GM18508 (cell line): ENCODE results near the gene PIK3C2B.
"Not testable (repeated sequence)": the region's sequence is repeated elsewhere in the genome, so short reads cannot be mapped to it uniquely, and the experiment has no call there.

ENCODE experiments used
- ATAC-seq: cut with Tn5 transposase; IDR thresholded peaks from one replicate; pipeline ENCODE4 v1.9.1; 2021; ENCODE audit warnings: moderate number of reproducible peaks; ENCODE audit not compliant: insufficient read depth, unreplicated experiment

PIK3C2B gene, protein sequence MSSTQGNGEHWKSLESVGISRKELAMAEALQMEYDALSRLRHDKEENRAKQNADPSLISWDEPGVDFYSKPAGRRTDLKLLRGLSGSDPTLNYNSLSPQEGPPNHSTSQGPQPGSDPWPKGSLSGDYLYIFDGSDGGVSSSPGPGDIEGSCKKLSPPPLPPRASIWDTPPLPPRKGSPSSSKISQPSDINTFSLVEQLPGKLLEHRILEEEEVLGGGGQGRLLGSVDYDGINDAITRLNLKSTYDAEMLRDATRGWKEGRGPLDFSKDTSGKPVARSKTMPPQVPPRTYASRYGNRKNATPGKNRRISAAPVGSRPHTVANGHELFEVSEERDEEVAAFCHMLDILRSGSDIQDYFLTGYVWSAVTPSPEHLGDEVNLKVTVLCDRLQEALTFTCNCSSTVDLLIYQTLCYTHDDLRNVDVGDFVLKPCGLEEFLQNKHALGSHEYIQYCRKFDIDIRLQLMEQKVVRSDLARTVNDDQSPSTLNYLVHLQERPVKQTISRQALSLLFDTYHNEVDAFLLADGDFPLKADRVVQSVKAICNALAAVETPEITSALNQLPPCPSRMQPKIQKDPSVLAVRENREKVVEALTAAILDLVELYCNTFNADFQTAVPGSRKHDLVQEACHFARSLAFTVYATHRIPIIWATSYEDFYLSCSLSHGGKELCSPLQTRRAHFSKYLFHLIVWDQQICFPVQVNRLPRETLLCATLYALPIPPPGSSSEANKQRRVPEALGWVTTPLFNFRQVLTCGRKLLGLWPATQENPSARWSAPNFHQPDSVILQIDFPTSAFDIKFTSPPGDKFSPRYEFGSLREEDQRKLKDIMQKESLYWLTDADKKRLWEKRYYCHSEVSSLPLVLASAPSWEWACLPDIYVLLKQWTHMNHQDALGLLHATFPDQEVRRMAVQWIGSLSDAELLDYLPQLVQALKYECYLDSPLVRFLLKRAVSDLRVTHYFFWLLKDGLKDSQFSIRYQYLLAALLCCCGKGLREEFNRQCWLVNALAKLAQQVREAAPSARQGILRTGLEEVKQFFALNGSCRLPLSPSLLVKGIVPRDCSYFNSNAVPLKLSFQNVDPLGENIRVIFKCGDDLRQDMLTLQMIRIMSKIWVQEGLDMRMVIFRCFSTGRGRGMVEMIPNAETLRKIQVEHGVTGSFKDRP (N-terminal part only)

DNA sequence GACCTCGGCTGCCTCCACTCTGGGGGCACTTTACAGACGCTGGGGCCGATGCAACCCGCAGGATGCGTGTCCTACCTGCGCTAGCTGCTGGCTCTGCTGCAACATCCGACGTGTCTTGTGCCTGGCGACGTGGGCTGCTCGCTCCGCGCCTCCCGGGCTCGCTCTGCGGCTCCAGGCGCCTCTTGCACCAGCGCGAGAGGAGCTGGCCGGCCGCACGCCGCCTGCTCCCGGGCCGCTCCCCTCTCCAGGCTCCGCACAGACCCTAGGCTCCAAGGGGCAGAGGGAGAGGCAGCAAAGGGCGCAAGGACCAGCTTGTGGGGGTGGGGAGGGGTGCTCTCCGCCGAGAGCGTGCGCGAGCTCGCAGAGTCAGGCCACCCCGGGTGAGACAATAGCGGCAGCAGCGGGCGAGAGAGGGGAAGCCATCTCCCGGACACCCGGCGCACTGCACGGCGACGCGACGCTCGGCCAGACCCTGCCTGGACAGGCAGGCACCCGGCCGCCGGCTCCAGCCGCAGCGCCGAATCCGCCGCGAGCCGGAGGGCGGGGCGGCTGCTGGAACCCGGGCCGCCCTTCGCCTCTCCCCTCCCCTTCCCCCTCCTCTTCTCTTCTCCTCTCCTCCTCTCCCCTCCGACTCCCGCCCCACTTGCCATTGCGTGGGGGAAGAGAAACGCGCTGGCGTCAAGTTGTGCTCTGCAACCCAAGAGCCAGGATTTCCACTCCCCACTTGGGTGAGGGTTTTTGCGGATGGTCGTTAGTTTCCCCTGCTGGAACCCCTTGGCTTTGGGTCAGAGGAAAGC is at the start of gene PIK3C2B:
Gene PIK3C2B (minus strand): TSS at position 525 of the 797 bp plus-strand sequence. CDS start 25,003 bp downstream, outside the sequence.
- ATAC-seq: peak; percentile 41

DNA sequence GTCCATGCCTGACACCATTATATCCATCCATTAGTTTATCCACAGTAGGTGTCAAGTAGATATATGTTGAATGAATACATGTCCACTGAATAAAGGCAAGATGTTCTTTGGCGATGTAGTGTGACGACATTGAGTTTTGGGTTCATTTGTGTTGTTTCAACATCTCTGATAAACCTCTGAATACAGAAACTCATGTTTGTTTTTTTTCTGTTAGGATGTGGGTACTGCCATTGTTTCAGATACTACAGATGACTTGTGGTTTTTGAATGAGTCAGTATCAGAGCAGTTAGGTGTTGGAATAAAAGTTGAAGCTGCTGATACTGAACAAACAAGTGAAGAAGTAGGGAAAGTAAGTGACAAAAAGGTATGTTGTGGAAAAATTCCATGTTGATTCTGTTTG is 49.7 kb upstream of the PIK3C2B start:
- no peak for ATAC-seq

DNA sequence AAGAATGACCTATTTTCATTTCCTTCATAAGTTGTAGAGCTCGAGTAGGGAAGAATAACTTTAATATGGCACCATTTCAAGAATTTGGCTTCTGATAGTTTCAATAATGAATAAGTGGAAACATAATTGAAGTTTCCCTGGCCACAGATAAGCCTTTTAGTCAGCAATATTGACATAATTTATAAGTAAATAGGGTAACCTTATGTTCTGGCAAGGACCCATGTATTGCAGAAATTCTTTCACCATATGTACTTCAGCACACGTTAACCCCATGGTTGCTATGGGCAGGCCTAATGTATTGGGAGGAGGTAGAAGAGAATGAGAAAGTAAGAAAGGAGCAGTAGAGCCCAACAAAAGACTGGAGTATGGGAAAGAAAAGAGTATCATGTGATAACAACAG is 47.0 kb upstream of the PIK3C2B start:
- no peak for ATAC-seq

DNA sequence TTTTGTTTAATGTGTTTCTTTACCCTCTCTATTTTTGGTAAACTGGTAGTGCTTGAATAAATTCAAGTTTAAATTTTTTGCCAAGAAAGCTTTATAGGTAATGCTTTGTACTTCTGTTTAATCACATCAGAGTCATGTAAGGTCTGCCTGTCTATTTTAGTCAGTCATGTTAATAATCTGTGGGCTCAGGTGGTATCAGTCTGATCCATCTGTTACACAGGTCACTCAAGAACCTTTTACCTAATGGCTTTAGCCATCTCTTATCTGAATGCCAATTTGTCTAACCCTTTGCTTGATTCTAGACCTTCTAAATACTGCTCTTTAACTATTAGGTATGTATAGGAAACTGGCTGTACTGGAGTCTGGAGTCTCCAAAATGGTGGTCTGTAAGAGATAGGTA is 38.2 kb upstream of the PIK3C2B start:
- ATAC-seq: no peak

DNA sequence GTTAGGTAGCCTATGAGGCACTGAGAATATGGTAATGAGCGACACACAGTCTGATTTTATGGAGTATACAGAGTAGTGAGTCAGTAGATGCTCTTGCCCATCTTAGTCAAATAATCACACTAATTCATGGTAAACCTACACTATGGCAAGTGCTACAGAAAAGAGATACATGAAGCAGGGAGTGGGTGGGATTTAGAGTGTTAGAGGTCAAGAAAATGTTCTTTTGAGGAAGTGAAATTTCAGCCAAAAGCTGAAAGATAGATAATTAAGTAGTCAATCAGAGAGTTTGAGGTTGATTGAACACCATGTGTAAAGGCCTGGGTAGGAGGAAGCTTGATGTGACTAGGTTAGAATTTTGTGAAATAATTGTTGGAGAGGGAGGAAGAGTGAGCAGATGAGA is 36.3 kb upstream of the PIK3C2B start:
- peak; percentile 87 for ATAC-seq

- ATAC-seq: no peak
Observed at GRCh38 chr1:204529371-204529895, 34.8 kb upstream of the PIK3C2B start.

DNA sequence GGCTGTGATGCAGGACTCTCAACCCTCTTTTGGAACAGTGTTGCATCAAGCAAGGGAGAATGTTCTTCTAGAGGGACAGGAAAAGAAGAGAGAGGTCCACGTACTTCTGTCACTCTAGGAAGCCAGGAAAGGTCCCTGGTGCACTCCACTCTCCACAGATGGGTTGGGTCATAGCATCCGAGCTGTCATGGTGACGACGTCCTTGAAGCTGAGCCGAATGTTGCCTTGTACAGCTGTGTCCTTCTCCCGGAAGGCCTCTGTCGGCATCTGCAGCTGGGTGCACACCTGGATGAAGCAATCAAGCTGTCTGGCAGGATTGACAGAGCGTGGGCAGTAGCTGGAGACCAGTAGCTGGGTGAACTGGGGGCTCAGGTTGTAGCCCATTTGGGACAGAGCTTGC is 34.1 kb upstream of the PIK3C2B start:
- ATAC-seq: no peak

- ATAC-seq: no peak
Observed at GRCh38 chr1:204528241-204528640, 33.6 kb upstream of the PIK3C2B start.

DNA sequence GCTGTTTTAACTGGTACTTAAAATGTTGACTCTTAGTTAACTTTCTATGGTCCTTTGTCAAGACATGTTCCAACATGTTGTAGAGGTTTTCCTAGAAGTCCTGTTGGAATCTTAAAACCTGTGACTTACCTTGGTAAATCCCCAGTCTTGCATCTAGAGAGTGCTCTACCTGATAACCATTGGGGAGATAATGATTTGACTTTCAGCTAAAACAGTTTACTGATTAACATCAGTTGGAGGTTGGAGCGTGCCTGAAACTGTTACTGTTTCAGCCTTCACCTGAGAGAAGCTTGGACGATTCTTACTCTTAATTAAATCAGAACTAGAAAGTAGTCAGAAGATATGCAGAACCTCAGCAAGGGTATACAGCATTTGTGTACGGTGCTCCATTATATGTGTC is 30.4 kb upstream of the PIK3C2B start:
- ATAC-seq: no peak

GRCh38 chr1:204523605-204524215 is 29.1 kb upstream of the PIK3C2B start:
- ATAC-seq: no peak

DNA sequence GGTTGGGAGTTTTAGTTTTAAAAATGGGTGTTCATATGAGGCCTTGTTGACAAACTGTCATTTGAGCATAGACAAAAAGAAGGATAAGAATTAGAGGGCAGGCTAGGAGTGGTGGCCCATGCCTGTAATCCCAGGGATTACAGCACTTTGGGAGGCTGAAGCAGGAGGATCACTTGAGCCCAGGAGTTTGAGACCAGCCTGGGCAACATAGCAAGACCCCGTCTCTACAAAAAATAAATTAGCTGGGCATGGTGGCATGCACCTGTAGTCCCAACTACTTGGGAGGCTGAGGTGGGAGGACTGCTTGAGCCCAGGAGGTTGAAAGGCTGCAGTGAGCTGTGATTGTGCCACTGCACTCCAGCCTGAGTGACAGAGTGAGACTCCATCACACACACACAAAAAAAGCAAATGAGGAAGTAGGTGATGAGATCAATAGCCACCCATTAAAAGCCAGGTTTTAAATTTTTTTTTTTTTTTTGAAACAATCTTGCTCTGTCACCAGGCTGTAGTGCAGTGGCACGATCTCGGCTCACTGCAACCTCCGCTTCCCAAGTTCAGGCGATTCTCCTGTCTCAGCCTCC is 27.4 kb upstream of the PIK3C2B start:
- ATAC-seq: not testable (repeated sequence)

GRCh38 chr1:204520834-204521709 is 26.5 kb upstream of the PIK3C2B start:
- ATAC-seq: peak; percentile 30

GRCh38 chr1:204517382-204517781 is 22.8 kb upstream of the PIK3C2B start:
- ATAC-seq: not testable (repeated sequence)

- peak; percentile 38 for ATAC-seq
Observed at GRCh38 chr1:204516180-204516879, 21.7 kb upstream of the PIK3C2B start, which contains the start of gene MDM4. Gene MDM4 (plus strand): TSS chr1:204516406. CDS start chr1:204525519, 9,113 bp downstream.

DNA sequence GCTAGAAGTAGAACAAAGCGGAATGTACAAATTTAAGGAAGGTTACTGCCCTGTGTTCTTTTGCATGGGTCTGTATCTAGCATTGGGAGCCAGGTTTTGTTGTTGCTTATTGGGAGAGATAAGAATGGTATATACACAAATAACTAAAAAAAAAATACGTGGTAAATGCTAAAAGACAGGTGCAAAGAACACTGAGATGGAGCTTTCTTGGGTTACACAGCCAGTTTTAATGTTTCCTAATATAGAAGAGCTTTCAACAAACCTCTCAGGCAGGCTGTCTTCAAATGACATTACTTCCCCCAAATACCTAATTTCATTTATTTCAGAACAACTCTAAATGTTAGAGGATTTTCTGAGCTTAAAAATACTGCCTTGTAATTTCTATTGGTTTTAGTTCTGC is 20.2 kb upstream of the PIK3C2B start:
- no peak for ATAC-seq

DNA sequence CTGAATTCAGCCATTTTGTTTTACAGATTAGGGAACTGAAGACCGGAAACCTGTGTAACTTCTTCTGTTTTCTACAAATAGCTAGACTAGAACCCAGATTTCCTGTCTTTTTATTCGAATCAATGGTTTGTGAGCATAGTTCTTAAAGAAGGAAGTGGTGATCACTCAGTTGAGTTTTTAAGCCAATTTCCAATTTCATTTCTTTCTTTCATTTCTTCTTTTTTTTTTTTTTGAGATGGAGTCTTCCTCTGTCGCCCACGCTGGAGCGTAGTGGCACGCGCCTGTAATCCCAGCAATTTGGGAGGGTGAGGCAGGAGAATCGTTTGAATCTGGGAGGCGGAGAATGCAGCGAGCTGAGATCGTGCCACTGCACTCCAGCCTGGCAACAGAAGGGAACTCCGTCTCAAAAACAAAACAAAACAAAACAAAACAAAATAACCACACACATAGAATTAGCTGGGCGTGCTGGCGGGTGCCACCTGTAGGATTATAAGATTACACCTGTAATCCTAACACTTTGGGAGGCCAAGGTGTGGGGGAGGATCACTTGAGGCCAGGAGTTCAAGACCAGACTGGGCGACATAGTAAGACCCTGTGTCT is 18.6 kb upstream of the PIK3C2B start:
- ATAC-seq: no peak

DNA sequence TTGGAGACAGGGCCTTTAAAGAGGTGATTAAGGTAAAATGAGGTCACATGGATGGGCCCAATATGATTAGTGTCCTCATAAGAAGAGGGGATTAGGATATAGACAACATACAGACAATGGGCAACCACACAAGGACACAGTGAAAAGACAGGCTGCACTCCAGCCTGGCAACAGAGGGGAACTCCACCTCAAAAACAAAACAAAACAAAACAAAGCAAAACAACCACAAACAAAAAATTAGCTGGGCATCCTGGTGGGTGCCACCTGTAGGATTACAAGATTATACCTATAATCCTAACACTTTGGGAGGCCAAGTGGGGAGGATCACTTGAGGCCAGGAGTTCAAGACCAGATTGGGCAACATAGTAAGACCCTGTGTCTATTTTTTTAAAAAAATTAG is 16.8 kb upstream of the PIK3C2B start:
- ATAC-seq: no peak
